A673 (cell line): ENCODE data around the gene DROSHA. TPM values are rescaled to one million over a fixed set of nuclear protein-coding genes. Genes with fewer than 3 reads are reported as not detected.

Experiments used
- BruUV-seq: library from RNA; stranded (reverse); fragments of 400-500 nt; replicated peaks from 2 replicates; lab custom pipeline; 2021; lab: Mats Ljungman, UMichigan
- CTCF ChIA-PET: fragments of 300-600 bp; sonication (Branson Sonifier 250); formaldehyde crosslinking; loops from one replicate; lab custom pipeline; 2022; ENCODE audit warnings: antibody characterized with exemption; lab: Charles Lee
- POLR2A ChIA-PET: fragments of 300-600 bp; sonication (Branson Sonifier 250); formaldehyde crosslinking; loops from one replicate; lab custom pipeline; 2022; ENCODE audit warnings: antibody characterized with exemption; ENCODE audit not compliant: low non-redundant PET; lab: Charles Lee
- DNase-seq: peaks from one replicate; pipeline ENCODE4 v3.0.0-alpha.2; 2015; ENCODE audit warnings: low spot score
- H3K27ac ChIP-seq: fragments of 200-600 bp; sonication (generic); 2 replicates; pipeline ENCODE4 v1.5.1; 2016; ENCODE audit warnings: mixed run types, low read depth, mild to moderate bottlenecking, mixed read lengths, antibody characterized with exemption, low read length; ENCODE audit not compliant: poor library complexity, severe bottlenecking
- H3K27me3 ChIP-seq: fragments of 200-600 bp; sonication (generic); replicated peaks from 2 replicates; pipeline ENCODE4 v1.6.1; 2017; ENCODE audit warnings: mixed run types, low read depth, mild to moderate bottlenecking, mixed read lengths, antibody characterized with exemption, low read length; ENCODE audit not compliant: insufficient read depth, poor library complexity
- H3K36me3 ChIP-seq: fragments of 200-600 bp; sonication (generic); 2 replicates; pipeline ENCODE4 v1.6.1; 2016; ENCODE audit warnings: mixed run types, mild to moderate bottlenecking, mixed read lengths, antibody characterized with exemption, low read length; ENCODE audit not compliant: insufficient read depth, poor library complexity, severe bottlenecking
- H3K4me1 ChIP-seq: fragments of 200-600 bp; sonication (generic); 2 replicates; pipeline ENCODE4 v1.6.1; 2017; ENCODE audit warnings: mixed run types, mild to moderate bottlenecking, mixed read lengths, antibody characterized with exemption, low read length; ENCODE audit not compliant: insufficient read depth, poor library complexity, severe bottlenecking
- H3K4me3 ChIP-seq: fragments of 200-600 bp; sonication (generic); 2 replicates; pipeline ENCODE4 v1.5.1; 2016; ENCODE audit warnings: low read depth, mixed run types, mild to moderate bottlenecking, mixed read lengths, low read length; ENCODE audit not compliant: poor library complexity, severe bottlenecking
- H3K9me3 ChIP-seq: fragments of 200-600 bp; sonication (generic); 2 replicates; pipeline ENCODE4 v1.6.1; 2016; ENCODE audit warnings: mixed run types, low read depth, mild to moderate bottlenecking, mixed read lengths, antibody characterized with exemption, low read length; ENCODE audit not compliant: poor library complexity, severe bottlenecking
- CTCF ChIP-seq: fragments of 300-800, 200-600 bp; sonication (generic); conservative IDR thresholded peaks from 2 replicates; pipeline ENCODE4 v1.5.1; 2017; ENCODE audit warnings: low read depth, mild to moderate bottlenecking, antibody characterized with exemption, low read length, moderate library complexity, mixed read lengths
- EZH2 ChIP-seq: fragments of 200-600 bp; sonication (generic); IDR thresholded peaks from 2 replicates; pipeline ENCODE4 v1.6.1; 2017; ENCODE audit warnings: borderline replicate concordance, low read depth, mild to moderate bottlenecking, mixed read lengths, antibody characterized with exemption, low read length; ENCODE audit not compliant: poor library complexity, severe bottlenecking
- intact Hi-C: fragments of 100-400 bp; cut with micrococcal nuclease; formaldehyde crosslinking; loops from one replicate; pipeline ENCODE4 v1.10.0; 2022; ENCODE audit not compliant: unreplicated experiment
- total RNA-seq: library from RNA; stranded (reverse); gene quantifications from 2 replicates; pipeline ENCODE4 v1.2.3, GENCODE V29; 2021

DROSHA gene
- total RNA-seq, 1 experiment from 2014 or later: 143 TPM

GRCh38 chr5:31523041-31523440 lies 8.9 kb downstream of the DROSHA start:
- BruUV-seq: no TSS peak
- no peak overlapping the region for H3K4me3 ChIP-seq
- TF ChIP-seq EZH2 (no peak), CTCF (no peak)
- H3K27me3 ChIP-seq: no peaks in the 10 kb centered on the region
- ChIA-PET CTCF (no interaction called here), POLR2A (no interaction called here)
- H3K27ac ChIP-seq: no peak overlapping the region
- H3K4me1 ChIP-seq: no peaks in the 10 kb centered on the region
- intact Hi-C loops: no loop called here
- peaks cover 55% of the 10 kb centered on the region for H3K36me3 ChIP-seq
- no peak for DNase-seq
- no peaks in the 10 kb centered on the region for H3K9me3 ChIP-seq

- no TSS peak for BruUV-seq
- intact Hi-C loops: no loop called here
- no peak for TF ChIP-seq EZH2
- TF ChIP-seq CTCF: no peak
- no peak overlapping the region for H3K4me3 ChIP-seq
- no peak for DNase-seq
- H3K9me3 ChIP-seq: no peaks in the 10 kb centered on the region
- POLR2A ChIA-PET: no interaction called here
- CTCF ChIA-PET: no interaction called here
- H3K4me1 ChIP-seq: no peaks in the 10 kb centered on the region
- no peak overlapping the region for H3K27ac ChIP-seq
- no peaks in the 10 kb centered on the region for H3K27me3 ChIP-seq
- H3K36me3 ChIP-seq: peaks cover 50% of the 10 kb centered on the region
Observed at GRCh38 chr5:31516802-31517201, 15.1 kb downstream of the DROSHA start.

- BruUV-seq: no TSS peak
Observed at GRCh38 chr5:31511305-31511704, 20.6 kb downstream of the DROSHA start.

More at GRCh38 chr5:31511305-31511704, 20.6 kb downstream of the DROSHA start:
- intact Hi-C loops: no loop called here
- ChIA-PET POLR2A (no interaction called here), CTCF (no interaction called here)
- no peak for DNase-seq
- no peak overlapping the region for H3K4me3 ChIP-seq
- H3K27ac ChIP-seq: no peak overlapping the region
- no peaks in the 10 kb centered on the region for H3K27me3 ChIP-seq
- TF ChIP-seq EZH2 (no peak), CTCF (no peak)
- H3K36me3 ChIP-seq: peaks cover 69% of the 10 kb centered on the region
- H3K9me3 ChIP-seq: no peaks in the 10 kb centered on the region
- H3K4me1 ChIP-seq: no peaks in the 10 kb centered on the region
